Prostate gland (tissue), 2 donors: Measurements from ENCODE around the gene KAZN. TPM values are rescaled to one million over a fixed set of nuclear protein-coding genes. Genes with fewer than 3 reads are reported as not detected.
"Not testable (repeated sequence)": the region's sequence is repeated elsewhere in the genome, so short reads cannot be mapped to it uniquely, and the experiment has no call there.

Experiments
- DNase-seq: peaks from one replicate; pipeline ENCODE4 v3.0.0-alpha.2; 2019; ENCODE audit warnings: low spot score
- H3K27ac ChIP-seq, 2 donors: fragments of 200-600 bp; sonication (generic); 2 replicates each; pipeline ENCODE4 v1.5.1; 2017 to 2019
- H3K27me3 ChIP-seq: fragments of 200-600 bp; sonication (generic); replicated peaks from 2 replicates; pipeline ENCODE4 v1.5.1; 2019; ENCODE audit not compliant: insufficient read depth
- H3K36me3 ChIP-seq, 2 donors: fragments of 200-600 bp; sonication (generic); 1 replicate in 1 of 2; 2 replicates in 1 of 2; pipeline versions ENCODE4 v1.5.1 to v1.8.1; 2017 to 2019
- H3K4me1 ChIP-seq: fragments of 200-600 bp; sonication (generic); replicated peaks from 2 replicates; pipeline ENCODE4 v1.5.1; 2019
- H3K4me3 ChIP-seq, 2 donors: fragments of 200-600 bp; sonication (generic); 2 replicates each; pipeline ENCODE4 v1.5.1; 2017 to 2019
- H3K9me3 ChIP-seq: fragments of 200-600 bp; sonication (generic); 2 replicates; pipeline ENCODE4 v1.5.1; 2017
- CTCF ChIP-seq, 4 experiments: fragments of 200-600 bp in 2 of 4; fragments of 450-650 bp in 2 of 4; sonication (generic) in 2 of 4; IDR thresholded peaks; 1 replicate in 3 of 4; 2 replicates in 1 of 4; pipeline ENCODE4 v1.5.1; 2016 to 2019; ENCODE audit warnings: antibody characterized with exemption in 4 of 4, mild to moderate bottlenecking in 2 of 4, moderate library complexity in 2 of 4
- POLR2A ChIP-seq: fragments of 450-650 bp; IDR thresholded peaks from one replicate; pipeline ENCODE4 v1.6.1; 2016; ENCODE audit warnings: antibody characterized with exemption, mild to moderate bottlenecking
- POLR2AphosphoS5 ChIP-seq: sonication (generic); formaldehyde crosslinking; IDR thresholded peaks from one replicate; pipeline ENCODE4 v1.6.1; 2017; ENCODE audit warnings: antibody characterized with exemption
- WGBS: methylation state at CpG from one replicate; pipeline ENCODE4 v1.1.5; 2018; 5-methylcytosine and 5-hydroxymethylcytosine counted together
- intact Hi-C: fragments of 100-400 bp; cut with DNase I; formaldehyde crosslinking; loops from one replicate; pipeline ENCODE4 v1.14.2; 2022
- total RNA-seq, 2 donors: library from RNA; depleted of rRNA; stranded (reverse); fragments of >200 nt; gene quantifications; one replicate each; pipeline ENCODE4 v1.1.0, GENCODE V29; 2016

KAZN gene
- total RNA-seq, 2 donors from 2014 or later: 8.3 to 12.7 TPM

- no peaks in the 10 kb centered on the region for H3K27me3 ChIP-seq
- no peaks in the 10 kb centered on the region for H3K36me3 ChIP-seq
- no peaks in the 10 kb centered on the region for H3K9me3 ChIP-seq
- no peaks in the 10 kb centered on the region for H3K4me1 ChIP-seq
- no peak for DNase-seq
- 90% methylated on average over 4 of the region's 4 CpGs for WGBS
- no peak overlapping the region for H3K27ac ChIP-seq
- intact Hi-C loops: loop anchor here (2.0 to 10.0 kb wide), 3 partner anchors 143 to 305 kb away; partner anchors contain the start of gene CTRC
- H3K4me3 ChIP-seq: no peak overlapping the region
- TF ChIP-seq POLR2A (no peak), POLR2AphosphoS5 (no peak), CTCF (IDR thresholded peaks at IDR 0.05) (no peak)
These were observed 531.5 kb downstream of the KAZN start for GRCh38 chr1:15129944-15130343.

- DNase-seq: no peak
- Histone ChIP-seq H3K36me3 (no peaks in the 10 kb centered on the region), H3K4me1 (no peaks in the 10 kb centered on the region), H3K27ac (no peak overlapping the region), H3K4me3 (no peak overlapping the region), H3K27me3 (no peaks in the 10 kb centered on the region), H3K9me3 (no peaks in the 10 kb centered on the region)
- intact Hi-C loops: no loop called here
- WGBS: 76% methylated on average over 3 of the region's 3 CpGs
- TF ChIP-seq POLR2A (no peak), CTCF (IDR thresholded peaks at IDR 0.05) (no peak), POLR2AphosphoS5 (no peak)
These were observed 532.1 kb downstream of the KAZN start for GRCh38 chr1:15130607-15131006.

- 76% methylated on average over 2 of the region's 2 CpGs for WGBS
- no peak for TF ChIP-seq CTCF (IDR thresholded peaks at IDR 0.05)
- no peak for TF ChIP-seq POLR2AphosphoS5
- no peak for TF ChIP-seq POLR2A
- Histone ChIP-seq H3K9me3 (no peaks in the 10 kb centered on the region), H3K27me3 (no peaks in the 10 kb centered on the region), H3K4me1 (no peaks in the 10 kb centered on the region), H3K27ac (no peak overlapping the region), H3K4me3 (no peak overlapping the region), H3K36me3 (no peaks in the 10 kb centered on the region)
- no peak for DNase-seq
- intact Hi-C loops: no loop called here
These were observed 534.5 kb downstream of the KAZN start for GRCh38 chr1:15132965-15133364.

GRCh38 chr1:15134285-15134684, 535.8 kb downstream of the KAZN start:
- H3K27ac ChIP-seq: no peak overlapping the region
- intact Hi-C loops: no loop called here
- no peak for DNase-seq
- TF ChIP-seq POLR2AphosphoS5 (no peak), CTCF (IDR thresholded peaks at IDR 0.05) (no peak), POLR2A (no peak)
- H3K36me3 ChIP-seq: no peaks in the 10 kb centered on the region
- no peaks in the 10 kb centered on the region for H3K27me3 ChIP-seq
- no peaks in the 10 kb centered on the region for H3K9me3 ChIP-seq
- no peak overlapping the region for H3K4me3 ChIP-seq
- no peaks in the 10 kb centered on the region for H3K4me1 ChIP-seq
- WGBS: 87% methylated on average over 2 of the region's 2 CpGs

- H3K4me1 ChIP-seq, H3K27me3 ChIP-seq, H3K4me3 ChIP-seq, H3K9me3 ChIP-seq, intact Hi-C loops, H3K36me3 ChIP-seq, H3K27ac ChIP-seq, DNase-seq: not testable (repeated sequence)
- 90% methylated on average over 10 of the region's 10 CpGs for WGBS
These were observed 537.1 kb downstream of the KAZN start for GRCh38 chr1:15135604-15136003.
